ENCODE results near the gene ATP7B.
"Not testable (repeated sequence)": the region's sequence is repeated elsewhere in the genome, so short reads cannot be mapped to it uniquely, and the experiment has no call there.

The ATP7B gene

GRCh38 chr13:52005841-52006522 is 5.3 kb downstream of the ATP7B start:
- DNase-seq = no peak

- DNase-seq = peak; percentile 29
These were observed 6.6 kb downstream of the ATP7B start for GRCh38 chr13:52004511-52005170.

GRCh38 chr13:52003541-52003940 is 7.7 kb downstream of the ATP7B start:
- DNase-seq = no peak

GRCh38 chr13:52002361-52002760 is 8.9 kb downstream of the ATP7B start:
- no peak for DNase-seq

- DNase-seq = peak; percentile 79
These were observed 10.0 kb downstream of the ATP7B start for GRCh38 chr13:52001120-52001731.

- no peak for DNase-seq
These were observed 11.3 kb downstream of the ATP7B start for GRCh38 chr13:51999921-52000320.

GRCh38 chr13:51999510-51999911 is 11.7 kb downstream of the ATP7B start:
- DNase-seq = no peak

- DNase-seq = peak; percentile 60
These were observed 12.3 kb downstream of the ATP7B start for GRCh38 chr13:51998723-51999509.

- DNase-seq = peak; percentile 43
These were observed 13.5 kb downstream of the ATP7B start for GRCh38 chr13:51997641-51998330.

- peak; percentile 28 for DNase-seq
These were observed 14.1 kb downstream of the ATP7B start for GRCh38 chr13:51997186-51997585.

- DNase-seq = peak; percentile 89
These were observed 14.6 kb downstream of the ATP7B start for GRCh38 chr13:51996641-51997040.

GRCh38 chr13:51995677-51996551 is 15.3 kb downstream of the ATP7B start:
- peak; percentile 89 for DNase-seq

- DNase-seq = peak; percentile 75
These were observed 17.5 kb downstream of the ATP7B start for GRCh38 chr13:51993713-51994112.

- no peak for DNase-seq
These were observed 22.1 kb downstream of the ATP7B start for GRCh38 chr13:51988988-51989618.

GRCh38 chr13:51984904-51985303 is 26.3 kb downstream of the ATP7B start:
- not testable (repeated sequence) for DNase-seq

GRCh38 chr13:51983292-51983691 is 28.0 kb downstream of the ATP7B start:
- not testable (repeated sequence) for DNase-seq

GRCh38 chr13:51981355-51981754 is 29.9 kb downstream of the ATP7B start:
- no peak for DNase-seq

- DNase-seq = peak; percentile 44
These were observed 30.3 kb downstream of the ATP7B start for GRCh38 chr13:51980908-51981307.

- DNase-seq = peak; percentile 95
These were observed 32.3 kb downstream of the ATP7B start for GRCh38 chr13:51978796-51979556.

GRCh38 chr13:51977625-51978024 is 33.6 kb downstream of the ATP7B start:
- DNase-seq = no peak
